Measurements from ENCODE around the gene C10orf95.

C10orf95 gene

GRCh38 chr10:102401342-102401654 lies 50.0 kb downstream of the C10orf95 start:
- DNase-seq (ENCODE audit: low read depth), result no peak

DNA sequence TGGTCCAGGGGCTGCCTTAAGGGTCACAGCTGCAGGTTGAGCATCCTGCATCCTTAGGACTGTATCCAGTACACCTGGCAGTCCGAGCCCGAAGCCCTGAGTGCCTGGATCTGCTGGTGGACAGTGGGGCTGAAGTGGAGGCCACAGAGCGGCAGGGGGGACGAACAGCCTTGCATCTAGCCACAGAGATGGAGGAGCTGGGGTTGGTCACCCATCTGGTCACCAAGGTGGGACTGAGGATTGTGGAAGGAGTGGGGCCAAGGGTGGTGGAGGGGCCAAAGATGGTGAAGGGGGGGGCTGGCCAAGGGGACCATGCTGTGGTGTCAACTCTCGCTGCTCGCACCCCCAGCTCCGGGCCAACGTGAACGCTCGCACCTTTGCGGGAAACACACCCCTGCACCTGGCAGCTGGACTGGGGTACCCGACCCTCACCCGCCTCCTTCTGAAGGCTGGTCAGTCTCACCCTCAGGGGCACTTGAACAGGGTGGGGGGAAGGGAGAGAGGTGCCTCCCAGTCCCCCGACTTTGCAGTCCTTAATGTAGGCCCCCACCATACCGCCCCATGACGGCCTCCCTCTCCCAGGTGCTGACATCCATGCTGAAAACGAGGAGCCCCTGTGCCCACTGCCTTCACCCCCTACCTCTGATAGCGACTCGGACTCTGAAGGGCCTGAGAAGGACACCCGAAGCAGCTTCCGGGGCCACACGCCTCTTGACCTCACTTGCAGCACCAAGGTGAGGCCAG lies 50.6 kb downstream of the C10orf95 start:
- DNase-seq (ENCODE audit: low read depth), result no peak

DNA sequence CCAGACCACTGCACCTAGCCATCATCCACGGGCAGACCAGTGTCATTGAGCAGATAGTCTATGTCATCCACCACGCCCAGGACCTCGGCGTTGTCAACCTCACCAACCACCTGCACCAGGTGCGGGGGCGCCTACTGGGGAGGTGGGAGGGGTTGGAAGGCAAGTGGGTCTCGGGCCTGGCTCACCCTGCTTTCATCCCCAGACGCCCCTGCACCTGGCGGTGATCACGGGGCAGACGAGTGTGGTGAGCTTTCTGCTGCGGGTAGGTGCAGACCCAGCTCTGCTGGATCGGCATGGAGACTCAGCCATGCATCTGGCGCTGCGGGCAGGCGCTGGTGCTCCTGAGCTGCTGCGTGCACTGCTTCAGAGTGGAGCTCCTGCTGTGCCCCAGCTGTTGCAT lies 51.3 kb downstream of the C10orf95 start:
- DNase-seq (ENCODE audit: low read depth), result no peak
